K562 (cell line): ENCODE results near the gene SLC2A13. TPM values are rescaled to one million over a fixed set of nuclear protein-coding genes. Genes with fewer than 3 reads are reported as not detected.

Source experiments
- ARID1B ChIP-seq: fragments of 450-650 bp; IDR thresholded peaks from 2 replicates; pipeline ENCODE4 v1.6.1; 2016; ENCODE audit warnings: antibody characterized with exemption, mild to moderate bottlenecking, inconsistent platforms
- CXXC5 ChIP-seq: fragments of 250-450 bp; sonication (Bioruptor Pico); IDR thresholded peaks from 2 replicates; pipeline ENCODE4 v1.8.0; 2022; ENCODE audit warnings: inconsistent platforms, mild to moderate bottlenecking, moderate library complexity
- DACH1 ChIP-seq: fragments of 450-650 bp; IDR thresholded peaks from 2 replicates; pipeline ENCODE4 v1.6.1; 2018; ENCODE audit not compliant: partially characterized antibody
- FOS ChIP-seq: IDR thresholded peaks from 3 replicates; pipeline ENCODE4 v1.6.1; 2011; ENCODE audit not compliant: insufficient read length; ENCODE audit errors: extremely low read depth
- HES1 ChIP-seq: fragments of 450-650 bp; IDR thresholded peaks from 2 replicates; pipeline ENCODE4 v1.6.1; 2016; ENCODE audit warnings: low read depth, mild to moderate bottlenecking, moderate library complexity
- NFE2L1 ChIP-seq: fragments of 450-650 bp; IDR thresholded peaks from 2 replicates; pipeline ENCODE4 v1.6.1; 2016; ENCODE audit warnings: missing genetic modification characterization, low read depth, mild to moderate bottlenecking, missing compliant biosample characterization, moderate library complexity, borderline replicate concordance
- SNRNP70 ChIP-seq: fragments of 200-400 bp; formaldehyde crosslinking; optimal IDR thresholded peaks from 2 replicates; pipeline ENCODE3; 2017; ENCODE audit warnings: low read depth, low read length
- ZBTB17 ChIP-seq: fragments of 450-650 bp; formaldehyde crosslinking; IDR thresholded peaks from 2 replicates; pipeline ENCODE4 v1.4.0; 2020; ENCODE audit warnings: mild to moderate bottlenecking
- ZBTB40 ChIP-seq, 2 experiments: fragments of 450-650 bp in 1 of 2; sonication (generic) in 1 of 2; formaldehyde crosslinking in 1 of 2; IDR thresholded peaks; 2 replicates each; pipeline versions ENCODE4 v1.7.1 to v1.9.0; 2016 to 2022; ENCODE audit warnings: inconsistent platforms in 1 of 2, mild to moderate bottlenecking in 1 of 2, missing genetic modification reagents in 1 of 2
- ZNF124 ChIP-seq: sonication (generic); formaldehyde crosslinking; IDR thresholded peaks from 2 replicates; pipeline ENCODE4 v1.8.1; 2022; ENCODE audit warnings: missing genetic modification reagents
- polyA plus RNA-seq, 8 experiments: library from polyadenylated mRNA; depleted of rRNA in 4 of 8; stranded (reverse) in 5 of 8; unstranded in 3 of 8; fragments of >200 nt; fragmentation: Nextera tagmentation in 2 of 8; fragmentation: Illumina TruSeq in 1 of 8; extraction: Ambion mirVana in 2 of 8; extraction: Trizol in 1 of 8; gene quantifications; 2 replicates each; pipeline versions ENCODE4 v1.2.1 to v1.2.3, GENCODE V29; 2011 to 2014; ENCODE audit warnings: inconsistent platforms in 1 of 8, missing spikeins in 1 of 8
- total RNA-seq, 7 experiments: library from RNA; depleted of rRNA in 6 of 7; stranded (reverse); fragments of >200 nt in 6 of 7; fragmentation: Illumina TruSeq in 2 of 7; extraction: Trizol in 2 of 7; gene quantifications; 2 replicates each; pipeline versions ENCODE4 v1.2.1 to v1.2.3, GENCODE V29; 2011 to 2021; ENCODE audit warnings: low replicate concordance in 1 of 7

The SLC2A13 gene
- total and polyA plus RNA-seq, 9 of the 15 experiments (the other 6 are each of a cell fraction or from before 2014, with no cell fraction given): 1.7 to 12.4 (median 9.0) TPM

- TF ChIP-seq ZBTB40 (IDR thresholded peaks at IDR 0.05) (no peak), ZBTB40 (CRISPR knock-in tag; IDR thresholded peaks at IDR 0.05) (no peak), FOS (no peak), SNRNP70 (no peak), CXXC5 (no peak), HES1 (no peak), ZNF124 (CRISPR knock-in tag) (no peak), DACH1 (no peak), NFE2L1 (tag) (no peak), ARID1B (0 out of 2 replicates have a peak, but pooled peaks have one; percentile 11), ZBTB17 (CRISPR knock-in tag) (no peak)
Observed at GRCh38 chr12:40016980-40017379, 88.9 kb downstream of the SLC2A13 start (continued).
